Activated CD8-positive, alpha-beta memory T cell treated with anti-CD3 and anti-CD28 coated beads for 4 hours (primary cell): Measurements from ENCODE around the gene FOXP2.
"Not testable (repeated sequence)": the region's sequence is repeated elsewhere in the genome, so short reads cannot be mapped to it uniquely, and the experiment has no call there.

Source experiments
- DNase-seq, 2 donors: peaks; one replicate each; pipeline ENCODE4 v3.0.0-alpha.2; 2020; ENCODE audit warnings: low read depth in 2 of 2

FOXP2 gene

DNA sequence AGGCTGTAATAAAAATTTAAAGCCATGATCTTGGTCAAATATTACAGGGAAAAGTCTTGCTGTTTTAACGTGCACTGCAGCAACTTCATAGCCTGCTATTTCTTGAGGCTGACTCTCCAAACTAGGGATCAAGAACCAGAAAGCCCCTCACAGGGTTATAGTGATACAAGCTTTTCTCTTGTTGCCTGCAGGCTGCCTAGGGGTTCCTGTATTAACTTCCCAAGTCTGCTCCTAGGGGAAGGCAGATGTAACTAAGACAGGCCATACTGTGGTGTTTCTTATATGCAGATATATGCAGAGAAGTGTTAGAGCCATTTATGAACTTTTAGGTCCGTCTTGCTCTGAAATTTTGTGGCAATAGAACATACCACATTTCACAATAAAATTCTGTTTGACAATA is 175.7 kb downstream of the FOXP2 start:
- DNase-seq = no peak

DNA sequence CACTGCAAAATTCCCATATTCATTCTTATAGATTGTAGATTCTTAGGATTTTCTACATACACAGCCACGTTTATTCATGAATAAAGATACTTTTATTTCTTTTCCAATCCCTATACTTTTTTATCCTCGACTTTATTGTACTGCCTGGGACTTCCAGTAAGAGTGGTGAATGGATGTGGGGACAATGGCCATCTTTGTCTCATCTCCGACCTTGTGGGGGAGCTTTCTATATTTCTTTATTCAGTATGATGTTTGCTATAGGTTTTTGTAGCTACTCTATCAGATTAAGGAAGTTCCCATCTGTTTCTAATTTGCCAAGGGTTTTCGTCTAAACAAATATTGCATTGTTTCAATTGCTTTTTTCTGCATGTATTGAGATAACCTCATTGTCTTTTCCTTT is 184.3 kb downstream of the FOXP2 start:
- DNase-seq = no peak

DNA sequence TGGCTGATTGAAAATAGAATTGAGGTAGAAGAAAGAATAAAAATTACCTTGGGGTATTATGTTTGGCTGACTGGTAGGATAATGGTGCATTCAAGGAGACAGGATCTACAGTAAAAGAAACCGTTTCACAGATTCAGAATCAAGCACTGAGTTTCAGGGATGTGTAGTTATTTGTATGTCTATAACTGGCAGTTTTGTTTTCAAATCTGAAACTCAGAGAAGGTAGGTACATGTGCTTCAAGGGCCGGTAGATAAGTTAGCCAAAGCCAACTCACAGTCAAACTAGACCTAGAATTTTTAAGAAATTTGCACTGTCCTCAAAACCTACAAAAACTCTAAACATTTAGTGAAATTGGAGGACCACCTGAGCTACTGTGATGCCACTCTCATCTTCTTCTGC is 191.5 kb downstream of the FOXP2 start:
- DNase-seq = no peak

DNA sequence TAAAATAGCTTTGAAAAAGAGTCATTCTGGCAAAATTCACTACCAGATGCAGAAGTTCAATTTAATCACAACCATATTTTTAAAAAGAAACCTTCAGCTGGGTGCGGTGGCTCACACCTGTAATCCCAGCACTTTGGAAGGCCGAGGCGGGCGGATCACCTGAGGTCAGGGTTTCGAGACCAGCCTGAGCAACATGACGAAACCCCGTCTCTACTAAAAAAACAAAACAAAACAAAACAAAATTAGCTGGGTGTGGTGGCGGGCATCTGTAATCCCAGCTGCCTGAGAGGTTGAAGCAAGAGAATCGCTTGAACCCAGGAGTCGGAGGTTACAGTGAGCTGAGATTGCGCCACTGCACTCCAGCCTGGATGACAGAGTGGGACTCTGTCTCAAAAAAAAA is 194.2 kb downstream of the FOXP2 start:
- not testable (repeated sequence) for DNase-seq

DNA sequence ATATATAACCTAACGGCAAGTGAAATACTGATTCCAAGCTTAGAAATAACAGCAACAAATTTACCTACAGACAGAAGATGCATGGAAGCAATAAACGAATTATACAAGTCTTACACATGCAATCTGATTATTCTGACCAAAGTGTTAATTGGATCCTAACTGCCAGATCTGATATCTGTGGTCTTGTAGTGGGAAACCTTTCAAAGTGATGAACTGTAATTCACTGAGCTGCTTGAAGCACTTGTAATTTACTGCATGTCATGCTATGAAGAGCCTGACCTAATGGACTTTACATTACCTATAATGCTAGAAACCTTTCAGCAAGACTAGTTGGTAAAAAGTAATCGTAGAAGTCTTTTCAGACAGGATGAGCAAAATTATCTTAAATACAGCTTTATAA is 205.6 kb downstream of the FOXP2 start:
- no peak for DNase-seq

DNA sequence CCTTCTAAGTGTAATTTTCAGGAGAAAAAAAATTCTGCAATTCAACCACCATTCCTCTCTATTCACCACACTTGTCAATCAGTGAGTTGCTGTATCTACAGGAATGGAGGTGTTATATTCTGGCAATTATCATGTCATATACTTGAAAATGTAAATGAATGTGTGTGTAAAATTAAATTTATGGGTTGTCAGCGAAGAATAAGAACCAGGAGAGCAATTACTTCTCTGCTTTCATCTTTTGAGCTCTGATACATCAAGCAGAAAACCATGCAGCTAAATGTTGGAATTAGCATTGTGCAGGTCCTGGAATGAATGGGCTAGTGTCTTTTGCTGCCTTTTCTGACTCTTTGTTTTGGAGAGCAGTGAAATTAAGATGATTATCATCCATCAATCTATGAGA is 207.6 kb downstream of the FOXP2 start:
- DNase-seq = no peak

DNA sequence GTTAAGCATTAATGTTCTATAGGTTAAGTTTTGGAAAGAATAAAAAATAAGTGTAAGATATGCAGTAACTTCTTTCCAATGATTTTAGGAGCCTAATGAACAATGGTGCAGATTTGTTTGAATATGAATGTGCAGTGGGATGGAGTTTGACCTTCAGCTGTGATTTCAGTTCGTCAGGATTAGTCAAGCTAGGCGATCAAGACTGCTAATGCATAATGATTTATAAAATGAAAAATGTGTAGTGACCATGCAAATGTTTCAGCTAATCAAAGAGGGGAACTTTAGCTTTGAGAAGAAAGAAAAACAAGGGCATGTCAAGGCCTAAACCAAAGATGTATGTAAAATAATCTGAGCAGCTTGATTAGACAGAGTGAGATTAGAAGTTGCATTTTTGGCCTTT is 208.5 kb downstream of the FOXP2 start:
- DNase-seq = no peak

DNA sequence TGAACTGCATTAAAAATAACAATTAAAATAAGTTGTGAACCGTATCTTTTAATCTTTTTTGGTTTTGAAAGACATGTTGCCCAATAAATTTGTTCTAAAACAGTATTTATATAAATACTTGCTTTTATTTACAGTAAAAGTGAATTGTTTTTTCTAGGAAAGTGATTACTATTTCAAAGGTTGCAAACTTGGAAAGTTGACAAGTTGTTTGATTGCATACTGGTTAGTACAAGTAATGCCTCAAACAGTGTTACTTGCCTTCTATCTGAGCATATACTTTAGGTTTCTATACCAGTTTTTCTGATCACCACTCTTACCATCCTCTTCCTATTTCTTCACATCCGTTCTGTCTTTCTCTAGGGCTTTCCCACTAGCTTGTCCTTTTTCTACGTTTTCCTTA is 212.6 kb downstream of the FOXP2 start:
- no peak for DNase-seq

DNA sequence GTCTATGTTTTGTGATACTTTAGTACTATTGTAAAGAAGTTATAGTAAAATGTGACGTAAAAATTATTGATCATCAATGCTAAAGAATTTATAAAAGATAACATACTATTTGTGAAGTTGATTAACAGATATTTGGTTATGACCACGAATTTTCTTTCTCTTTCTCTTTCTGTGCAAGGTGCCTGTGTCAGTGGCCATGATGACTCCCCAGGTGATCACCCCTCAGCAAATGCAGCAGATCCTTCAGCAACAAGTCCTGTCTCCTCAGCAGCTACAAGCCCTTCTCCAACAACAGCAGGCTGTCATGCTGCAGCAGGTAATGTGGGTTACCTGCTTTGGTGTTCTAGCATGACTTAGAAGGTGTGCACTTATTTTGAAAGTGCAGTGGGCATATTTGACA is 213.7 kb downstream of the FOXP2 start:
- DNase-seq = no peak

DNA sequence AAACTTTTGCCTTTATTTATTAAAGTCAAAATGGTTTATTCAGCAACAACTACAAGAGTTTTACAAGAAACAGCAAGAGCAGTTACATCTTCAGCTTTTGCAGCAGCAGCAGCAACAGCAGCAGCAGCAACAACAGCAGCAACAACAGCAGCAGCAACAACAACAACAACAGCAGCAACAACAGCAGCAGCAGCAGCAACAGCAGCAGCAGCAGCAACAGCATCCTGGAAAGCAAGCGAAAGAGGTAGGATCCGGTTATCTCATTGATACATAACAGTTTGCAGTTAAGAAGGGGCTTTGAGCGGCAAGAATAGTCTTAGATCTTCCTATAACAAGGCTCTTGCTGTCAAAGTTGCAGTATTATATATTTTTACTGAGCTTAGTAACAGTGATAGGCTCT is 215.1 kb downstream of the FOXP2 start:
- no peak for DNase-seq

DNA sequence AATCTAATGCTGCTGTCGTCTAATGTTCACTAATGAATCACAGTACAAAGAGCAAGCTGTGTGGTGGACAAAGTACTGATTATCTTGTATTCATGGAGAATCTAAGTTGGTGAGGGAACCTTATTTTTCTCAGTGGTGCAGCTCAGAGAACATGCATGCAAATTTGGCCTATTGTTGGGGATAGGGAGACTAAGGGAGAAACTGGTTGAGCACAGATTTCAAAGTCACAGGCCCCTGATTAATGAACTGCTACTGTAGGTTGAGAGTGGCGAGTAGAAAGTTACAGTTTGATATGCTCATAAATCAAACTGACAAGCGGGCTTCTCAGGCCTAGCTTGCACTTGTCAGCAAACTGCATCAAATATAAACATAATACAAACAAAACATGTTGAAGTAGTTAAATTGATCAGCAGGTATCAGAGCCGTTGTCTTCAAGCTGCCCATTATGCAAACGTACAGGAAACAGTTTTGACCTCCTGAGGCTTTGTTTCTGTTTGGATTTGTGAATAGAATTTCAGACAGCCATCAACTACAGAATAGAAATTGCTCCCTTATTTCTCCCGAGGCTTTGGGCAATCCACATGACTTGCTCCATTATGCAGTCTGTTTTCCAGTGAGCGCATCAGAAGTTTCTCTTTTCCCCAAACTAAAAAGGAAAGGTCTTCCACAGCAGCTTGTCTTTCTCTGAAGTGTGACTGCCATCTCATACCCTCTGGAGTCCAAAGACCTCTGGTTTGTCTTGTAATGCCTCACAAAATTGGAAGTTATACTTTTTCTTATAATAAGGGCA is 215.8 kb downstream of the FOXP2 start:
- no peak for DNase-seq

DNA sequence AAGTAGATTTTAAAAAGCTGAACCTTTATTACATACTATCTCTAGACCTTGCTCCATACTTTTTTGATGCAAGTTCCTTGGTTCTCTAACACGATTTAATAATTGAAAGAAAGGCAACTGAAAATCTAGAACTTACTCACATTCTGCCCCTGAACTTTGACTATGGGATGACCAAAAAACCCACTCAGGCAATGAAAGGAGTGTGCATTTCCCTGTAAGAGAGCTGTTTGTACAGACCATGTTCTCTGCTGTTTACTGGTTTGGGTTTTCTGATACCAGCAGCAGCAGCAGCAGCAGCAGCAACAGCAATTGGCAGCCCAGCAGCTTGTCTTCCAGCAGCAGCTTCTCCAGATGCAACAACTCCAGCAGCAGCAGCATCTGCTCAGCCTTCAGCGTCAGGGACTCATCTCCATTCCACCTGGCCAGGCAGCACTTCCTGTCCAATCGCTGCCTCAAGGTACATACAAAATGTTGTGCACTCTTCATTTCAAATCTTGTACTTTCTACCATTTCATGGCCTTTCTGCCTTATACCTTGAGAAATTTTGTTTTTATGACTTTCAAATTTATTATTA is 216.7 kb downstream of the FOXP2 start:
- DNase-seq = no peak

DNA sequence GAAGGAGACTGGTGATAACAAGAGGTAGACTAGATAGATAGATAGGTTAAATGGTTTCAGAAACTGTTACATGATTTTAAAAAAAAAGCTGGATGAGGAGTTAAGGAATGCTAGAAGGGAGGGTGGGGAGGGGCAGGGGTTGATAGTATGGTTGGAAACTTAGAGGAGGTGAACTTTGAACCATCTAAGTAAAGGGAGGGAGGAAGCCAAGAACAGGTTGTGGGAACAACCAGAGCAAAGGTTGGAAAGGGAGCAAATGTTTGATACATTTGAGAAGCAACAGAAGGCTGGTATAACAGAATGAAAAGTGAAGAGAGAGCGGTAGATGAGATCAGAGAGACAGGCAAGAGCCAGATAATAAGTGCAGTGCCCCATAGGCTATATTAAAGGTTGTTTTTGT is 224.8 kb downstream of the FOXP2 start:
- no peak for DNase-seq

DNA sequence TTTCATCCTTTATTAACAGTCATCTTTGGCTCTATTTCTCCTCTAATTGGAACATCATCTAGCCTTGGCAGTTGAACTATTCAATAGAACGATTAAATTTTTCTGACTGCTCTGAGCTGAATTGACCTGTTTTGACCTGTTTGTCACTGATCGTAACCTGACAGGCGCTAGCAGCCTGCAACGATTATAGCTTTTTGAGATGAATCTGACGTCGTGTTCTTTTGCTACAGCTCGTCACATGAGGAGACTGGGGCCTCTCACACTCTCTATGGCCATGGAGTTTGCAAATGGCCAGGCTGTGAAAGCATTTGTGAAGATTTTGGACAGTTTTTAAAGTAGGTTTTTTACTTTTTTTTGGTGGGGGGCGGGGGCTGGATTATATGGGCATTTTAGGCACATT is 229.8 kb downstream of the FOXP2 start:
- DNase-seq = no peak

DNA sequence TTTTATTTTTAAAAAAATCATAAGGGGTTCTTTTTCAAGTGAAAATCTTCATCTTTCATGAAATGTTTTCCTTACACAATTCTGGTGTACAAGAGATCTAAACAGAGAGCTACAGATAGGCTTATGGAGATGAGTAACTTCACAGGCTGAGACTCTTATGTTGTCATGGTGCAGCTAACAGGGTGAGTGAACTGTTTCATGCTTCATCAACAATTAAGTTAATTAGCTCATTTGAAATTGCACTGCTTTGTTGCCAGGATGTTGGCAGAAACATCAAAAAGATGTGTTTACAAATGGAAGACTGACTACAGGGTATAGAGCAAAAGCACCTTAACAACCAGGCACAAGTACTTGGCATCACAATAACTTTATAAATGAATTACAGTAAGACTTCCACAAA is 230.8 kb downstream of the FOXP2 start:
- DNase-seq = no peak

DNA sequence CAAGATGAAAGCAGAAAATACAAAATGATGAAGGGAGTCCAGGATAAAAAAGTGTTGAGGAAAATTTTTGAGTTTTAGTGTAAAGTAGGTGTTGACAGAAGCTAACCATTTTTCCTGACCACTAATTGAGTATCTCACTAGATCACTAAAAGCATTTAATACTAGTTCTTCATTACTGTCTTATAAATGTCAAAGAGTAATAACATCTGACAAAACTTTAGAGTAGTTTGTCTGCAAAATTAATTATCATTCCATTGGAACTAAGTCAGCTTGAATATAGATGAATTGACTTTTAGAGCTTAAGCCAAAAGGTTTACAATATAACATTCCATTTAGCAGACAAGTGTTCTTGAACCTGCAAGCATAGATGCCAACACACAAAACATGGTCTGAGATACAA is 232.9 kb downstream of the FOXP2 start:
- no peak for DNase-seq

DNA sequence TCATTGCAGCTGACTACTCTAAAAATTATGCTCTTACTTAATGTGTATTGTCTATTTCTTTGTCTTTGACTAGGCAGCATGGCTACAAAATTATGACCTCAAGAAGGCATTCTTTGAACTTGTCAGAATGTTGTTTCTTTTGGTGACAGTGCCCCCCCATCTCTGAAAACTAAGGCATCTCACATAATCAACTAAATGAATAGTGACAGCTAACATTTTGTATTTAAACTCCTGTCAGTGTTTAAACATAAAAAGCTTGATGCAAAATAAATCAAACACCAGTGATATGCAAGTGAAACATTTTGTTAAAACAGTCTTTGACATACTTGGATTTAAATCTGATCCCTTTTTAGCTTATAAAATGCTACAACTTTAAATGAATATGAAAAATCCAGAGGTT is 233.5 kb downstream of the FOXP2 start:
- DNase-seq = no peak

DNA sequence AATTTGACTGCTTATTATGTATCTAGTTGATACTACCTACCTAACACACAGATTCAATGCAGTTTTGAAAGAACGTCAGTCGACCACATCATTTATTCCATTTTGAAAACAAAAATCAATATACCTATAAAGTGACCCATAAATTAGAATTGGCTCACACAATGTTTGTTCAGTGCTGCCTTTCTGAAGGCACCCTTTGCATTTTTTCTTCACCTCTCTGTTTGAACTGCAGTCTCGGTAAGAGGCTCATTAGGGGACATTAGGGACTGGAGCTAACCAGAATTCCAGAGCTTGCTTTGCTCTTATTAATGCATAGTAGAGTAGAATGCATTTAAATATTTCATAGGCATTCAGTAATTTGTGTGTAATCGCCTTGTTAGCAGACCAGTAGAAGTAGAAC is 234.1 kb downstream of the FOXP2 start:
- DNase-seq = no peak

DNA sequence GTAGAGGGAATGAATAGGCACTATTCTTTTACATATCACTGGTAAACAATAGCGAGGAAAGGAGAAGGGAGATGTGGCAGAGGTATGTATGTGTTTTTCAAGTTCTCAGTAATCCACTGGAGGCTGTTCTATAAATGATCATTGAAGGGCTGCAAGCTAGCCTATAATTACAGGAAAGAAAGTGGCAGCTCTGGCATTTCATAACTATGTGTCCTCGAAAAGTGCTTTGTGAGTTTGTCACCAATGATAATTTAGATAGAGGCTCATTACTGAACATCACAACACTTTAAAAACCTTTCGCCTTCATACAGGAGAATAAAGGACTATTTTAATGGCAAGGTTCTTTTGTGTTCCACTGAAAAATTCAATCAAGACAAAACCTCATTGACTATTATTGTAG is 235.1 kb downstream of the FOXP2 start:
- DNase-seq = no peak

DNA sequence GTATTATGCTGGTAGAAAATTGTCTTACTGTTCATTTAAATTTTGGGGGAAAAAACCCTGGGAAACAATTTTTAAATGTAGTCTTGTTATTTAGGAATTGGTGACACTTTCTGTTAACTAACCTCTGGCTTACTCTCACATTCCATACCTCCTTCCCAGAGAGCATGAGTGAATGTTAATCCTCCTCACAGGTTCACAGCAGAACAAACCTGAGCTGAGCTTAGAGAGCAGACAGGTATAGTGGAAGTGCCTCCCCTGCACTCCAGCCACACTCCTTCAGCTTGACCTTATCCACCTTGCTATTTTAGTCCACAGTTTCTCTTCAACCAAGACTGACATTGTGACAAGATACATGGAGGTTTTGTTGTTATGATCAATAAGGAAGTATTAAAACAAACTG is 235.9 kb downstream of the FOXP2 start:
- DNase-seq = no peak

DNA sequence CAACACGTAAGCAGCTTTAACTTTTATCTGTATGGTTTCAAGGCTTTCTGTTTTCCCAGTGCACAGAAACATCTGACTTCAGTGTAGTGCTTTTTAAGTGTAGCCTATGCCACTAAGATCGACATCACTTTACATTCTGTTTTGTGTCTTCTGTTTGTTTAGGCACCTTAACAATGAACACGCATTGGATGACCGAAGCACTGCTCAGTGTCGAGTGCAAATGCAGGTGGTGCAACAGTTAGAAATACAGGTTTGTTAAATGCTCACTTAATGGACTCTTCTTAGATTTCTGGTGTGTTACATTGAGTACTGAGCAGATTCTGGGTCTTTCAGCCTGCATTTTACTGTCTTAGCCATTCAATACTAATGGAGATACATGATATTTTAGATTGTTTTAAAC is 237.4 kb downstream of the FOXP2 start:
- DNase-seq = no peak

DNA sequence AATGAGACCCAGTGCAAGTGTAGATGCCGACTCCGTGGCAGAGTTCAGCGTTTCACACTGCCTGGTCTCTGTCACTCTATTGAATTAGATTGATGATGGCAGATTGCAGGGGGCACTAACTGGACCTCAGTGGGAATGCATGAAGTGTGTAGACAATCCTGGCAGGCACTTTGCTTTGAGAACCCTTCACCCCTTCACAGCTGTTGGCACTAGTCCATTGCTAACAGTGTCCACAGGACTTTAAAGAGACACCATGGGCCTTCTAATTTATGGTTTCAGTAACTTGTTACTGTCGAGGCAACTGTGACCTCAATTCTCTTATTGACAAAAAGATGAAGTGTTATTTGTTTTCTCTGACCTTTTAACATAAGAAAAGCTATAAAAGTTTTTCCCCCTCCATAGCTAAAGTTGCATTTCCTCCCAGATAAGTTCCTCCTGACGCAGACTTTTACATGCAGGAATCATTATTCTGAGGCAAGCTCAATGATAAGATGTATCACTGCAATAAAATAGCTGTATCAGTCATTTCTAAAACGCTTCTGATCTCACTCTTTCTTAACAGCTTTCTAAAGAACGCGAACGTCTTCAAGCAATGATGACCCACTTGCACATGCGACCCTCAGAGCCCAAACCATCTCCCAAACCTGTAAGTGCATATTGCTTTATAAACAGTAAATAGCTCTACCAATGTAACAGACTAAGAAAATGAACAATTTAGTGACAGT is 238.9 kb downstream of the FOXP2 start:
- DNase-seq = no peak

DNA sequence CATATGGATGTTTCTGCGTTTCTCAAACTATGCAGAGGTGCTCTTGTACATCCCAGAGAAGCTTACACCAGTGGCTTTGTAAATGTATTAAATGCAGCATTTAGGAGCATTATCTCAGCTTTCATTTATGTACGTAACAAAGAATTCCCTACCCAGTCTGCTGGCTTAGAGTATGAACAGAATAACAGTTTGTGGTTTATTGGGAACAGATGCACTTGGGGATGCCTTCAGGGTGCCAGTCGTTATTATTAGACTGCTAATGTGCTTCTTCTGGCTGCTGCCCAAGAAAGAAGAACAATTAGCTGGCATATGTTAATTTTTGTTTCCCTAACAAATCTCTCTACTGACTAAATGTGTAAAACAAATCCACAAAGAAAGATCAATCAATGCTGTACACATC is 241.9 kb downstream of the FOXP2 start:
- DNase-seq = no peak
